ENCODE measurements around the gene AKAP13.

The AKAP13 gene

GRCh38 chr15:85700767-85701166 lies 320.4 kb downstream of the AKAP13 start:
- no peak for DNase-seq (ENCODE audit: low read depth in 2 of 2)

- DNase-seq (ENCODE audit: low read depth in 2 of 2) = no peak
Measured at GRCh38 chr15:85702321-85703101, 322.1 kb downstream of the AKAP13 start.

DNA sequence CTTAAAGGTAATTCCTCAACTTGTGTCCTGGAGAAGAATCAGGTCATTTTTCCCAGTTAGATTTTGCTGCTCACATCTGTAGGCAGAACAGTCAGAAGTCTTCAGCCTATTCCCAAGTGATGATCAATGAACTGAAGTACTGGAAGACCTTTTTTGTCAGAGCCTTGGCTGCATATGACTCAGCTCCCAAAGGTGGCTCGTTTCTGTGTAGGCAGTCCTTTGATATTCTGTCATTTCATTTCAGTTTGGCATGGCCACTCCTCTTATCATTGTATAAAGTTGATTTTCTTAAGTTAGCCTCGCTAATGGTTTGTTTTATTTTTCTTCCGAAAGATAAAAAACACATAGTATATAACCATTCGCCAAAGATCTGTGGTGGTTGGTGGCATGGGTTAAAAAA lies 323.7 kb downstream of the AKAP13 start:
- no peak for DNase-seq (ENCODE audit: low read depth in 2 of 2)

DNA sequence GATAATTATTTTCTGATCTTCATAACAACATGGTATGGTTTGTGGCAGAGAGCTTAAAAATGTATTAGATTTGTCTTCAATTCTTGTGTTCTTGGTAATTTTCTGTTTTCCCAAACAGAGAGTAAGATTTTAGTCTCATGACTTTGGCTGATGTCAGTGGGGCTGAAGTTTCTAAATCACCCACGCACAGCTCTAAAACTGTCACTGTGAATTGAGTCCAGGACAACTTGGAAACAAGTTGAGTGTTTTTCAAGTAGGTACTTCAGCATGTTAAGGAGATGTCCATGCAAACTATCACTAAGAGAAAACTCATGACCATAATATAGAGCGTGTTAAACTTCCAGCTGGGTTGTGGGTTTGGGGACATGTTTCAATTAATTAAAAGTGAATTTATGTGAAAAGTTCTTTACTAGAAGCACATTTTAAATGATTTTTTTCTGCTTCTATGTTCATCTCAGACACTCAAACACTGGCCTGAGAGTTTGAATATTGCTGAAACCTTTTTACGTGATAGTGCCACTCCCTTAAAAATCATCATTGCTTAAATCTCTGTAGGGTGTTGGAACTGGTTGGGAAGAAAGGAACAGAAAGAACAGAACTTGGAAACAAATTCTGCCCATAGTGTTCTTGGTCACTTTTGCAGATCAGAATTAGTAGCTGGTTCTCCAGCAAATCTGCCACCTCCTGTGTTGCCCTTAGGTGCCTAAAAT lies 324.5 kb downstream of the AKAP13 start:
- no peak for DNase-seq (ENCODE audit: low read depth in 2 of 2)

GRCh38 chr15:85706779-85707518 lies 326.5 kb downstream of the AKAP13 start:
- no peak for DNase-seq (ENCODE audit: low read depth in 2 of 2)

DNA sequence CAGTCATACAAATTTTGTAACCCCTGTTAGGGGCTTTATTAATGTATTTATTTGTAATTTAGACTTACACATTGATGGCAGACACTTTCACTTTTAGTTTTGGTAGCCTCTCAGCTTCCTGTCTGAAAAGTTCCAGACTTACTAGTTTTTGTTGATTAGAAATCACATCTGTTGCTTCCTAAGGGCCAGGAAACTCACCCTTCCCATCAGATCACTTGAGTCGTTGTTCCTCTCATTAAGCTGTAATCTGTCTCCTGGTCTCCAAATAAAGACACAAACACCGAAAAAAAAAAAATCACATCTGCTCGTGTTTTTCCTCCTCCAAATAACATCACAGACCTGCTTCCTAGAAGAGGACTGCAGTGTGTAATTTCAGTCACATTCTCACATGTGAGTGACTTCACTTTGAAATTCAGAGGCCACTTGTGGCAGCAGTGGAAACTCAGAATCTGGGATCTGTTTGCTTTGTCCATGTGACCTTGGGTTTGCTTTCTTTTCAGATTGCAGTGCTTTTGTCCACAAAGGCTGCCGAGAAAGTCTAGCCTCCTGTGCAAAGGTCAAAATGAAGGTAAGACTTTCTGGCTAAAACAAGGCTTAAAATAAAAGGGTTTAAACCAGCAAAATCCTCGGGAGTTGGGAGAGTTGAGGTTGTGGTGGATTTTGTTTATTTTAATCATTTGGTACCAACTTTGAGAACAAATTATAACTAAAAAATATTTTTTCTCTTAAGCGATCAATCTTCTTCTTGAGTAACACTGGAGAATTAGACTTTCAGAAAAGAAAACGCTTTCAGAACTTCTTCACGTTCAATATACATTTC lies 327.3 kb downstream of the AKAP13 start:
- no peak for DNase-seq (ENCODE audit: low read depth in 2 of 2)

GRCh38 chr15:85708402-85708941 lies 328.1 kb downstream of the AKAP13 start:
- DNase-seq (ENCODE audit: low read depth in 2 of 2) = no peak

GRCh38 chr15:85709250-85709649 lies 328.8 kb downstream of the AKAP13 start:
- no peak for DNase-seq (ENCODE audit: low read depth in 2 of 2)

GRCh38 chr15:85710340-85710842 lies 330.0 kb downstream of the AKAP13 start:
- no peak for DNase-seq (ENCODE audit: low read depth in 2 of 2)

- DNase-seq (ENCODE audit: low read depth in 2 of 2) = no peak
Measured at GRCh38 chr15:85711580-85712192, 331.3 kb downstream of the AKAP13 start.

GRCh38 chr15:85716261-85716660 lies 335.9 kb downstream of the AKAP13 start:
- DNase-seq (ENCODE audit: low read depth in 2 of 2) = no peak

DNA sequence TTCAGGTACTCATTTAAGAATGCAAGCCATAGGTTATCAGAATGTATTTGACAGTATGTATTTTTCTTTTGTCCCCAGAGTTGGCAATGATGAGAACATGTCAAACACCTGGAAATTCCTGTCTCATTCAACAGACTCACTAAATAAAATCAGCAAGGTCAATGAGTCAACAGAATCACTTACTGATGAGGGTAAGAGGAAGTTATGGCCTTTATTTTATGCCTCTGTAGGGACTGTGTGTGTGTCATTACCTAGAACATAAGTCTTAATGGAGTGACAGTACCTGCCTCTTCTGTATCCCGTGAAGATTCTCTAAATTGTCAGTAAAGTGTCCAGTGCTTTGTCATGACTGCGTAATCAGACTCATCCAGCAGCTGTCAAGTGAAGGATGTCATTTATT lies 336.8 kb downstream of the AKAP13 start:
- no peak for DNase-seq (ENCODE audit: low read depth in 2 of 2)

GRCh38 chr15:85718271-85718971 lies 338.0 kb downstream of the AKAP13 start:
- DNase-seq (ENCODE audit: low read depth in 2 of 2) = no peak

DNA sequence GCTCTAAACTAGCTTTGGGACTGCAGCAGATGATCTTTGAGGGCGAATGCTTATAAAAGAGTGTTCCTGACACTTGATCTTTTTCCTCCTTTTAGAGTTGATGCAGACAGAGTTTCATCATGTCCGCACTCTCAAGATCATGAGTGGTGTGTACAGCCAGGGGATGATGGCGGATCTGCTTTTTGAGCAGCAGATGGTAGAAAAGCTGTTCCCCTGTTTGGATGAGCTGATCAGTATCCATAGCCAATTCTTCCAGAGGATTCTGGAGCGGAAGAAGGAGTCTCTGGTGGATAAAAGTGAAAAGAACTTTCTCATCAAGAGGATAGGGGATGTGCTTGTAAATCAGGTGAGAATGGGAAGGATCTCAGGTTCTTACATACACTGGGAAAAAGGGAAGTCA lies 338.6 kb downstream of the AKAP13 start:
- DNase-seq (ENCODE audit: low read depth in 2 of 2) = no peak

- no peak for DNase-seq (ENCODE audit: low read depth in 2 of 2)
Measured at GRCh38 chr15:85722374-85723152, 342.2 kb downstream of the AKAP13 start.

- no peak for DNase-seq (ENCODE audit: low read depth in 2 of 2)
Measured at GRCh38 chr15:85723960-85724945, 343.9 kb downstream of the AKAP13 start.

GRCh38 chr15:85725019-85725418 lies 344.6 kb downstream of the AKAP13 start:
- DNase-seq (ENCODE audit: low read depth in 2 of 2) = no peak

- no peak for DNase-seq (ENCODE audit: low read depth in 2 of 2)
Measured at GRCh38 chr15:85725564-85725963, 345.2 kb downstream of the AKAP13 start.

Measured in stimulated activated CD8-positive, alpha-beta memory T cell treated with anti-CD3 and anti-CD28 coated beads, Interleukin-2, amount 100 ng/mL, for 48 hours (primary cell).